Adrenal gland (tissue), 5 donors: ENCODE data around the gene PPAT.

ENCODE experiments used
- POLR2A ChIP-seq, 2 donors: fragments of 450-650 bp; IDR thresholded peaks; one replicate each; pipeline ENCODE4 v1.6.1; 2017; ENCODE audit warnings: antibody characterized with exemption in 2 of 2, mild to moderate bottlenecking in 2 of 2, moderate library complexity in 1 of 2
- TF ChIP-seq, protein P1 (sequence below), 6 experiments: fragments of 450-650 bp in 4 of 6; fragments of 200-600 bp in 2 of 6; sonication (generic) in 1 of 6; IDR thresholded peaks; 1 replicate in 5 of 6; 2 replicates in 1 of 6; pipeline versions ENCODE4 v1.5.1 to v1.8.0; 2016 to 2021; ENCODE audit warnings: antibody characterized with exemption in 6 of 6, mild to moderate bottlenecking in 2 of 6, moderate library complexity in 1 of 6
- donor health status: DM: no; HTN: no; CAD: no.

DNA sequence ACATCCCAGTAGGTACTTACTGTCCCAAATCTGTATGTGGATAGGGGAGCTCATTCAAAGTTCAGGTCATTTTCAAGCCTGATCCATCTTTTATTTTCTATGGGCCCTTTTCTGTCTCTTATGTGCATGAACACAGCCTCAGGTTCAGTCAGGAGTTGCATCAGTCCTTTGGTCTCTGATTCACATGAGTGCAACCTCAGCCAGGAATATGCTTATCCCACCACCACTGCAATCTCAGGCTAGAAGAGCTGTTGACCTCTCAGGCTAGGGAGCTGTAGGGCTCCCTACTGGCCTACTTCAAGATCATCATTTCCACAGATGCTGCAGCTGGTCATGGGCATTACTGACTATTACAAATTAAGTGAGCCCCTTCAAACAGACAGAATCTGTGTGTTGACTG is 75.3 kb downstream of the PPAT start:
- no peak for TF ChIP-seq POLR2A (IDR thresholded peaks at IDR 0.05)
- TF ChIP-seq, protein P1, sequence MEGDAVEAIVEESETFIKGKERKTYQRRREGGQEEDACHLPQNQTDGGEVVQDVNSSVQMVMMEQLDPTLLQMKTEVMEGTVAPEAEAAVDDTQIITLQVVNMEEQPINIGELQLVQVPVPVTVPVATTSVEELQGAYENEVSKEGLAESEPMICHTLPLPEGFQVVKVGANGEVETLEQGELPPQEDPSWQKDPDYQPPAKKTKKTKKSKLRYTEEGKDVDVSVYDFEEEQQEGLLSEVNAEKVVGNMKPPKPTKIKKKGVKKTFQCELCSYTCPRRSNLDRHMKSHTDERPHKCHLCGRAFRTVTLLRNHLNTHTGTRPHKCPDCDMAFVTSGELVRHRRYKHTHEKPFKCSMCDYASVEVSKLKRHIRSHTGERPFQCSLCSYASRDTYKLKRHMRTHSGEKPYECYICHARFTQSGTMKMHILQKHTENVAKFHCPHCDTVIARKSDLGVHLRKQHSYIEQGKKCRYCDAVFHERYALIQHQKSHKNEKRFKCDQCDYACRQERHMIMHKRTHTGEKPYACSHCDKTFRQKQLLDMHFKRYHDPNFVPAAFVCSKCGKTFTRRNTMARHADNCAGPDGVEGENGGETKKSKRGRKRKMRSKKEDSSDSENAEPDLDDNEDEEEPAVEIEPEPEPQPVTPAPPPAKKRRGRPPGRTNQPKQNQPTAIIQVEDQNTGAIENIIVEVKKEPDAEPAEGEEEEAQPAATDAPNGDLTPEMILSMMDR (IDR thresholded peaks at IDR 0.05): no peak
